Cortex of kidney (tissue), 1 donor: Measurements from ENCODE around the gene COLEC11.
"Not testable (repeated sequence)": the region's sequence is repeated elsewhere in the genome, so short reads cannot be mapped to it uniquely, and the experiment has no call there.

Source experiments
- DNase-seq: peaks from one replicate; lab custom pipeline; 2025; lab: John Stamatoyannopoulos, UW

Gene COLEC11

GRCh38 chr2:3606028-3606369, 11.1 kb downstream of the COLEC11 start:
- DNase-seq = no peak

GRCh38 chr2:3606370-3607201, 11.7 kb downstream of the COLEC11 start:
- no peak for DNase-seq

GRCh38 chr2:3608373-3609278, 13.7 kb downstream of the COLEC11 start:
- no peak for DNase-seq

- DNase-seq = not testable (repeated sequence)
Measured at GRCh38 chr2:3609279-3609673, 14.4 kb downstream of the COLEC11 start.

GRCh38 chr2:3610415-3610814, 15.5 kb downstream of the COLEC11 start:
- no peak for DNase-seq

- no peak for DNase-seq
Measured at GRCh38 chr2:3610881-3611505, 16.1 kb downstream of the COLEC11 start.

- DNase-seq = no peak
Measured at GRCh38 chr2:3611589-3611988, 16.7 kb downstream of the COLEC11 start.

GRCh38 chr2:3612639-3613523, 18.0 kb downstream of the COLEC11 start:
- DNase-seq = no peak

- DNase-seq = no peak
Measured at GRCh38 chr2:3613524-3613905, 18.6 kb downstream of the COLEC11 start.

- DNase-seq = not testable (repeated sequence)
Measured at GRCh38 chr2:3614743-3615142, 19.8 kb downstream of the COLEC11 start.

- DNase-seq = not testable (repeated sequence)
Measured at GRCh38 chr2:3615541-3616200, 20.8 kb downstream of the COLEC11 start.

GRCh38 chr2:3616435-3617197, 21.7 kb downstream of the COLEC11 start:
- DNase-seq = not testable (repeated sequence)

GRCh38 chr2:3617198-3617890, 22.4 kb downstream of the COLEC11 start:
- no peak for DNase-seq

- DNase-seq = no peak
Measured at GRCh38 chr2:3618367-3618766, 23.5 kb downstream of the COLEC11 start.

GRCh38 chr2:3619033-3619432, 24.1 kb downstream of the COLEC11 start:
- DNase-seq = no peak

- not testable (repeated sequence) for DNase-seq
Measured at GRCh38 chr2:3619661-3620060, 24.7 kb downstream of the COLEC11 start.

- DNase-seq = no peak
Measured at GRCh38 chr2:3620834-3621233, 25.9 kb downstream of the COLEC11 start.

GRCh38 chr2:3622967-3623366, 28.1 kb downstream of the COLEC11 start:
- DNase-seq = no peak

- DNase-seq = no peak
Measured at GRCh38 chr2:3624059-3624794, 29.3 kb downstream of the COLEC11 start.
